ENCODE results near the gene IGSF22. TPM values are rescaled to one million over a fixed set of nuclear protein-coding genes. Genes with fewer than 3 reads are reported as not detected.
A peak's percentile ranks its signal among the peaks of the same experiment; 100 is the strongest.

Gene IGSF22
- total RNA-seq, 1 donor from 2014 or later = 0.74 TPM

- no peak overlapping the region for H3K27ac Mint-ChIP-seq (ENCODE audit: unreplicated experiment)
- H3K4me1 Mint-ChIP-seq (ENCODE audit: unreplicated experiment) = peaks cover 8% of the 10 kb centered on the region
- peak; percentile 71 for TF ChIP-seq CTCF (IDR thresholded peaks at IDR 0.05; ENCODE audit: unreplicated experiment)
- DNase-seq (ENCODE audit: low spot score) = peak; percentile 77
- H3K4me3 Mint-ChIP-seq (ENCODE audit: unreplicated experiment) = no peak overlapping the region
- H3K27me3 Mint-ChIP-seq (ENCODE audit: unreplicated experiment) = peaks cover 4% of the 10 kb centered on the region
- H3K36me3 Mint-ChIP-seq (ENCODE audit: low read depth, unreplicated experiment) = peaks cover 9% of the 10 kb centered on the region
- H3K9me3 Mint-ChIP-seq (ENCODE audit: unreplicated experiment) = no peaks in the 10 kb centered on the region
Observed at GRCh38 chr11:18727479-18728236, 1.7 kb upstream of the IGSF22 start.

GRCh38 chr11:18723991-18724390 is 2.0 kb downstream of the IGSF22 start:
- Mint-ChIP-seq H3K36me3 (ENCODE audit: low read depth, unreplicated experiment) (no peaks in the 10 kb centered on the region), H3K27ac (ENCODE audit: unreplicated experiment) (no peak overlapping the region), H3K9me3 (ENCODE audit: unreplicated experiment) (no peaks in the 10 kb centered on the region), H3K4me1 (ENCODE audit: unreplicated experiment) (peaks cover 8% of the 10 kb centered on the region), H3K27me3 (ENCODE audit: unreplicated experiment) (peaks cover 2% of the 10 kb centered on the region), H3K4me3 (ENCODE audit: unreplicated experiment) (no peak overlapping the region)
- no peak for DNase-seq (ENCODE audit: low spot score)
- TF ChIP-seq CTCF (IDR thresholded peaks at IDR 0.05; ENCODE audit: unreplicated experiment) = no peak

GRCh38 chr11:18722293-18722637 is 3.7 kb downstream of the IGSF22 start:
- Mint-ChIP-seq H3K27me3 (ENCODE audit: unreplicated experiment) (peaks cover 4% of the 10 kb centered on the region), H3K4me3 (ENCODE audit: unreplicated experiment) (peak overlapping the region; percentile 71)

GRCh38 chr11:18721561-18722292 is 4.3 kb downstream of the IGSF22 start:
- no peaks in the 10 kb centered on the region for H3K36me3 Mint-ChIP-seq (ENCODE audit: low read depth, unreplicated experiment)
- peak overlapping the region; percentile 88 for H3K4me3 Mint-ChIP-seq (ENCODE audit: unreplicated experiment)
- TF ChIP-seq CTCF (IDR thresholded peaks at IDR 0.05; ENCODE audit: unreplicated experiment) = peak; percentile 81
- DNase-seq (ENCODE audit: low spot score) = peak; percentile 58
- no peak overlapping the region for H3K27ac Mint-ChIP-seq (ENCODE audit: unreplicated experiment)
- H3K4me1 Mint-ChIP-seq (ENCODE audit: unreplicated experiment) = no peaks in the 10 kb centered on the region
- peaks cover 5% of the 10 kb centered on the region for H3K27me3 Mint-ChIP-seq (ENCODE audit: unreplicated experiment)
- no peaks in the 10 kb centered on the region for H3K9me3 Mint-ChIP-seq (ENCODE audit: unreplicated experiment)

More at GRCh38 chr11:18722293-18722637, 3.7 kb downstream of the IGSF22 start:
- Mint-ChIP-seq H3K9me3 (ENCODE audit: unreplicated experiment) (no peaks in the 10 kb centered on the region), H3K36me3 (ENCODE audit: low read depth, unreplicated experiment) (no peaks in the 10 kb centered on the region), H3K27ac (ENCODE audit: unreplicated experiment) (no peak overlapping the region), H3K4me1 (ENCODE audit: unreplicated experiment) (no peaks in the 10 kb centered on the region)
- no peak for DNase-seq (ENCODE audit: low spot score)
- TF ChIP-seq CTCF (IDR thresholded peaks at IDR 0.05; ENCODE audit: unreplicated experiment) = no peak
